PC-3 (cell line): ENCODE results near the gene TFF3.

Experiments used
- EZH2 ChIP-seq: fragments of 300-600 bp; sonication (generic); IDR thresholded peaks from one replicate; pipeline ENCODE4 v1.6.1; 2017; ENCODE audit warnings: antibody characterized with exemption, mild to moderate bottlenecking, low read length; ENCODE audit not compliant: unreplicated experiment
- EZH2phosphoT487 ChIP-seq: fragments of 300-600 bp; sonication (generic); IDR thresholded peaks from 2 replicates; pipeline ENCODE4 v1.6.1; 2018; ENCODE audit warnings: mild to moderate bottlenecking, antibody characterized with exemption, low read length, borderline replicate concordance
- TF ChIP-seq, protein P1 (sequence below): fragments of 300-600 bp; sonication (generic); conservative IDR thresholded peaks from 2 replicates; pipeline ENCODE4 v1.5.1; 2017; ENCODE audit warnings: antibody characterized with exemption, low read depth, mild to moderate bottlenecking, low read length

DNA sequence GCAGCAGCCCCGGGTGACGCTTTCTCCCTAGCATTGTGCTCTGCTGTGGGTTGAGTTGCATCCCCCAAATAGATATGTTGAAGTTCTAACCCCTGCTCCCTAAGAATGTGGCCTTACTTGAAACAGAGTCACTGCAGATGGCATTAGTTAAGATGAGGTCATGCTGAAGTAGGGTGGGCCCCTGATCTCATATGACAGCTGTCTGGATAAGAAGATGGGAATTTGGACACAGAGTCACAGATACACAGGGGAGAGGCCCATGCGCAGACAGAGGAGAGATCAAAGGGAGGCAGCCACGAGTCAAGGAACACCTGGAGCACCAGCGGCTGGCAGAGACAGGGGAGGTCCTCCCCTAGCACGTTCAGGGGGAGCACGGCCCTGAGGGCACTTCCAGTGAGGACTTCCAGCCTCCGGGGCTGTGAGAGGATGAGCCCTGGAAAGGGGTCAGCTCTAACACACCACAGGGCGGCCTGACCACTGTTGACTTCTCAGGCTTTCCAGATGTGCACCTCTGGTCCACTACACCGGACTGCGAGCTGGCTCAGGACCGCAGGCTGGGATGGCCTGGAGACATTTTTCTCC, 49.9 kb downstream of the TFF3 start:
- no peak for TF ChIP-seq EZH2
- TF ChIP-seq, protein P1, sequence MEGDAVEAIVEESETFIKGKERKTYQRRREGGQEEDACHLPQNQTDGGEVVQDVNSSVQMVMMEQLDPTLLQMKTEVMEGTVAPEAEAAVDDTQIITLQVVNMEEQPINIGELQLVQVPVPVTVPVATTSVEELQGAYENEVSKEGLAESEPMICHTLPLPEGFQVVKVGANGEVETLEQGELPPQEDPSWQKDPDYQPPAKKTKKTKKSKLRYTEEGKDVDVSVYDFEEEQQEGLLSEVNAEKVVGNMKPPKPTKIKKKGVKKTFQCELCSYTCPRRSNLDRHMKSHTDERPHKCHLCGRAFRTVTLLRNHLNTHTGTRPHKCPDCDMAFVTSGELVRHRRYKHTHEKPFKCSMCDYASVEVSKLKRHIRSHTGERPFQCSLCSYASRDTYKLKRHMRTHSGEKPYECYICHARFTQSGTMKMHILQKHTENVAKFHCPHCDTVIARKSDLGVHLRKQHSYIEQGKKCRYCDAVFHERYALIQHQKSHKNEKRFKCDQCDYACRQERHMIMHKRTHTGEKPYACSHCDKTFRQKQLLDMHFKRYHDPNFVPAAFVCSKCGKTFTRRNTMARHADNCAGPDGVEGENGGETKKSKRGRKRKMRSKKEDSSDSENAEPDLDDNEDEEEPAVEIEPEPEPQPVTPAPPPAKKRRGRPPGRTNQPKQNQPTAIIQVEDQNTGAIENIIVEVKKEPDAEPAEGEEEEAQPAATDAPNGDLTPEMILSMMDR = no peak
- TF ChIP-seq EZH2phosphoT487 = no peak
